Measurements from ENCODE around the gene LDLRAD3.
"Not testable (repeated sequence)": the region's sequence is repeated elsewhere in the genome, so short reads cannot be mapped to it uniquely, and the experiment has no call there.

The LDLRAD3 gene

GRCh38 chr11:36024716-36025115 lies 80.9 kb downstream of the LDLRAD3 start:
- no peak for DNase-seq

- DNase-seq = no peak
Observed at GRCh38 chr11:36026315-36026968, 82.6 kb downstream of the LDLRAD3 start.

- DNase-seq = no peak
Observed at GRCh38 chr11:36027731-36028130, 83.9 kb downstream of the LDLRAD3 start.

- no peak for DNase-seq
Observed at GRCh38 chr11:36029616-36030015, 85.8 kb downstream of the LDLRAD3 start.

- DNase-seq = peak; percentile 75
Observed at GRCh38 chr11:36030731-36031281, 86.9 kb downstream of the LDLRAD3 start.

GRCh38 chr11:36033082-36033751 lies 89.4 kb downstream of the LDLRAD3 start:
- no peak for DNase-seq

- no peak for DNase-seq
Observed at GRCh38 chr11:36033936-36034335, 90.1 kb downstream of the LDLRAD3 start.

GRCh38 chr11:36034551-36035331 lies 90.9 kb downstream of the LDLRAD3 start:
- DNase-seq = peak; percentile 60

- DNase-seq = no peak
Observed at GRCh38 chr11:36035454-36035853, 91.6 kb downstream of the LDLRAD3 start.

- DNase-seq = no peak
Observed at GRCh38 chr11:36035999-36036398, 92.1 kb downstream of the LDLRAD3 start.

- no peak for DNase-seq
Observed at GRCh38 chr11:36037031-36037430, 93.2 kb downstream of the LDLRAD3 start.

GRCh38 chr11:36038541-36038940 lies 94.7 kb downstream of the LDLRAD3 start:
- DNase-seq = peak; percentile 24

GRCh38 chr11:36039471-36039870 lies 95.6 kb downstream of the LDLRAD3 start:
- DNase-seq = no peak

GRCh38 chr11:36041988-36042611 lies 98.2 kb downstream of the LDLRAD3 start:
- no peak for DNase-seq

GRCh38 chr11:36044636-36045035 lies 100.8 kb downstream of the LDLRAD3 start:
- DNase-seq = no peak

- DNase-seq = not testable (repeated sequence)
Observed at GRCh38 chr11:36045945-36046344, 102.1 kb downstream of the LDLRAD3 start.

GRCh38 chr11:36046932-36047331 lies 103.1 kb downstream of the LDLRAD3 start:
- no peak for DNase-seq

- DNase-seq = no peak
Observed at GRCh38 chr11:36047344-36047743, 103.5 kb downstream of the LDLRAD3 start.

- DNase-seq = no peak
Observed at GRCh38 chr11:36048496-36049247, 104.8 kb downstream of the LDLRAD3 start.

- DNase-seq = no peak
Observed at GRCh38 chr11:36051235-36052144, 107.6 kb downstream of the LDLRAD3 start.

GRCh38 chr11:36053281-36053680 lies 109.4 kb downstream of the LDLRAD3 start:
- DNase-seq = peak; percentile 41
